GM23338 (cell line): ENCODE data around the gene PKIB. TPM values are rescaled to one million over a fixed set of nuclear protein-coding genes. Genes with fewer than 3 reads are reported as not detected.

Experiments used
- ATAC-seq: fragments of 200-7000 bp; cut with Tn5 transposase; 3 replicates; pipeline ENCODE4 v1.9.1; 2020
- DNase-seq: peaks from one replicate; pipeline ENCODE4 v3.0.0-alpha.2; 2015; ENCODE audit warnings: low spot score
- H2AFZ ChIP-seq: fragments of 200-600 bp; sonication (generic); 2 replicates; pipeline ENCODE4 v1.8.0; 2016; ENCODE audit warnings: antibody characterized with exemption, mild to moderate bottlenecking, moderate library complexity
- H3F3A ChIP-seq: fragments of 200-600 bp; sonication (generic); replicated peaks from 2 replicates; pipeline ENCODE4 v1.8.0; 2017; ENCODE audit warnings: antibody characterized with exemption, mixed run types, low read depth
- H3K27ac ChIP-seq: fragments of 200-600 bp; sonication (generic); 2 replicates; pipeline ENCODE4 v1.6.1; 2016; ENCODE audit warnings: low read depth
- H3K27me3 ChIP-seq: fragments of 200-600 bp; sonication (generic); 2 replicates; pipeline ENCODE4 v1.8.0; 2016; ENCODE audit warnings: mild to moderate bottlenecking, mixed run types, moderate library complexity; ENCODE audit not compliant: insufficient read depth
- H3K36me3 ChIP-seq: fragments of 200-600 bp; sonication (generic); 2 replicates; pipeline ENCODE4 v1.8.0; 2016; ENCODE audit warnings: mild to moderate bottlenecking; ENCODE audit not compliant: insufficient read depth
- H3K4me1 ChIP-seq: fragments of 200-600 bp; sonication (generic); 2 replicates; pipeline ENCODE4 v1.8.0; 2016; ENCODE audit warnings: mild to moderate bottlenecking, moderate library complexity; ENCODE audit not compliant: insufficient read depth
- H3K4me2 ChIP-seq: fragments of 200-600 bp; sonication (generic); 2 replicates; pipeline ENCODE4 v1.7.1; 2017; ENCODE audit warnings: mixed run types
- H3K4me3 ChIP-seq: fragments of 200-600 bp; sonication (generic); 2 replicates; pipeline ENCODE4 v1.6.1; 2016; ENCODE audit warnings: mixed run types
- H3K79me2 ChIP-seq: fragments of 200-600 bp; sonication (generic); replicated peaks from 2 replicates; pipeline ENCODE4 v1.8.0; 2017; ENCODE audit warnings: mild to moderate bottlenecking; ENCODE audit not compliant: insufficient read depth
- H3K9me2 ChIP-seq: fragments of 200-600 bp; sonication (generic); 2 replicates; pipeline ENCODE4 v1.8.0; 2017; ENCODE audit not compliant: insufficient read depth
- H4K20me1 ChIP-seq: fragments of 200-600 bp; sonication (generic); replicated peaks from 2 replicates; pipeline ENCODE4 v1.8.0; 2017; ENCODE audit warnings: mild to moderate bottlenecking; ENCODE audit not compliant: insufficient read depth
- H3K27ac Mint-ChIP-seq: 2 replicates; pipeline ENCODE4 v1.8.0; 2020; ENCODE audit warnings: inconsistent platforms, mild to moderate bottlenecking, moderate library complexity, mixed read lengths
- H3K27me3 Mint-ChIP-seq: 3 replicates; pipeline ENCODE4 v1.8.0; 2022; ENCODE audit warnings: low read depth, mild to moderate bottlenecking, moderate library complexity, mixed read lengths, inconsistent platforms; ENCODE audit not compliant: insufficient read depth, poor library complexity
- H3K36me3 Mint-ChIP-seq: 3 replicates; pipeline ENCODE4 v1.8.0; 2021; ENCODE audit warnings: low read depth, mild to moderate bottlenecking, inconsistent platforms, moderate library complexity, mixed read lengths
- H3K4me1 Mint-ChIP-seq: 3 replicates; pipeline ENCODE4 v1.8.0; 2020; ENCODE audit warnings: mild to moderate bottlenecking, inconsistent platforms, mixed read lengths
- H3K4me3 Mint-ChIP-seq: 3 replicates; pipeline ENCODE4 v1.8.0; 2021; ENCODE audit warnings: moderate library complexity, mild to moderate bottlenecking, inconsistent platforms, mixed read lengths
- H3K9me3 Mint-ChIP-seq: 3 replicates; pipeline ENCODE4 v1.8.0; 2020; ENCODE audit warnings: moderate library complexity, mild to moderate bottlenecking, inconsistent platforms, mixed read lengths
- CREB1 ChIP-seq: fragments of 250-450 bp; sonication (Bioruptor Pico); IDR thresholded peaks from 2 replicates; pipeline ENCODE4 v1.5.0; 2020; ENCODE audit warnings: low read depth, mild to moderate bottlenecking, moderate library complexity
- CTCF ChIP-seq, 2 experiments: fragments of 200-600 bp in 1 of 2; sonication (generic) in 1 of 2; conservative IDR thresholded peaks; 2 replicates each; pipeline versions ENCODE4 v1.5.1 to v1.6.1; 2016 to 2017; ENCODE audit warnings: antibody characterized with exemption in 2 of 2, low read depth in 2 of 2, mild to moderate bottlenecking in 2 of 2, moderate library complexity in 1 of 2
- EZH2 ChIP-seq: fragments of 200-600 bp; sonication (generic); IDR thresholded peaks from one replicate; pipeline ENCODE4 v1.8.0; 2017; ENCODE audit warnings: antibody characterized with exemption, mild to moderate bottlenecking, low read depth; ENCODE audit not compliant: unreplicated experiment
- EZH2phosphoT487 ChIP-seq: fragments of 200-600 bp; sonication (generic); IDR thresholded peaks from one replicate; pipeline ENCODE4 v1.8.1; 2018; ENCODE audit warnings: antibody characterized with exemption; ENCODE audit not compliant: unreplicated experiment
- JUNB ChIP-seq: IDR thresholded peaks from one replicate; pipeline ENCODE4 v1.6.1; 2016; ENCODE audit warnings: antibody characterized with exemption; ENCODE audit not compliant: unreplicated experiment
- NANOG ChIP-seq: IDR thresholded peaks from 2 replicates; pipeline ENCODE4 v1.6.1; 2016; ENCODE audit warnings: antibody characterized with exemption, borderline replicate concordance
- POLR2AphosphoS5 ChIP-seq: IDR thresholded peaks from 2 replicates; pipeline ENCODE4 v1.6.1; 2016; ENCODE audit warnings: antibody characterized with exemption, low read depth
- ZNF114 ChIP-seq: fragments of 250-450 bp; sonication (Bioruptor Pico); IDR thresholded peaks from 2 replicates; pipeline ENCODE4 v1.5.0; 2020; ENCODE audit warnings: mild to moderate bottlenecking, moderate library complexity
- ZNF462 ChIP-seq: fragments of 250-450 bp; sonication (Bioruptor Pico); IDR thresholded peaks from 2 replicates; pipeline ENCODE4 v1.5.0; 2020; ENCODE audit warnings: mild to moderate bottlenecking, moderate library complexity
- polyA plus RNA-seq: library from polyadenylated mRNA; unstranded; fragments of >200 nt; fragmentation: Nextera tagmentation; extraction: Ambion mirVana; gene quantifications from 2 replicates; pipeline ENCODE4 v1.2.1, GENCODE V29; 2016
- total RNA-seq: library from RNA; depleted of rRNA; stranded (reverse); fragments of >200 nt; shearing (Covaris generic); gene quantifications from 2 replicates; pipeline ENCODE4 v1.2.3, GENCODE V29; 2014
- TF ChIP-seq, protein P1 (sequence below): IDR thresholded peaks from 2 replicates; pipeline ENCODE4 v1.6.1; 2016; ENCODE audit warnings: antibody characterized with exemption
- TF ChIP-seq, protein P2 (sequence below): IDR thresholded peaks from one replicate; pipeline ENCODE4 v1.6.1; 2018; ENCODE audit warnings: antibody characterized with exemption; ENCODE audit not compliant: unreplicated experiment

PKIB gene
- total and polyA plus RNA-seq, 2 experiments from 2014 or later: 125 to 170 TPM

GRCh38 chr6:122645256-122645655 lies 35.1 kb downstream of the PKIB start:
- no peak for DNase-seq
- no peaks in the 10 kb centered on the region for H3F3A ChIP-seq
- no peaks in the 10 kb centered on the region for H3K4me1 Mint-ChIP-seq
- H3K27me3 Mint-ChIP-seq: no peaks in the 10 kb centered on the region
- H4K20me1 ChIP-seq: no peaks in the 10 kb centered on the region; the same call in 1 of the 2 replicates
- no peak overlapping the region for H3K27ac ChIP-seq
- H3K4me2 ChIP-seq: no peak overlapping the region
- no peaks in the 10 kb centered on the region for H3K79me2 ChIP-seq
- ATAC-seq: no peak
- TF ChIP-seq, protein P1, sequence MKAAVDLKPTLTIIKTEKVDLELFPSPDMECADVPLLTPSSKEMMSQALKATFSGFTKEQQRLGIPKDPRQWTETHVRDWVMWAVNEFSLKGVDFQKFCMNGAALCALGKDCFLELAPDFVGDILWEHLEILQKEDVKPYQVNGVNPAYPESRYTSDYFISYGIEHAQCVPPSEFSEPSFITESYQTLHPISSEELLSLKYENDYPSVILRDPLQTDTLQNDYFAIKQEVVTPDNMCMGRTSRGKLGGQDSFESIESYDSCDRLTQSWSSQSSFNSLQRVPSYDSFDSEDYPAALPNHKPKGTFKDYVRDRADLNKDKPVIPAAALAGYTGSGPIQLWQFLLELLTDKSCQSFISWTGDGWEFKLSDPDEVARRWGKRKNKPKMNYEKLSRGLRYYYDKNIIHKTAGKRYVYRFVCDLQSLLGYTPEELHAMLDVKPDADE: no peak
- TF ChIP-seq POLR2AphosphoS5: no peak
- no peak for TF ChIP-seq ZNF462 (CRISPR knock-in tag)
- no peak for TF ChIP-seq CTCF (conservative IDR thresholded peaks at IDR 0.05; ENCODE audit: low read depth in 2 of 2)
- no peak for TF ChIP-seq EZH2
- TF ChIP-seq, protein P2, sequence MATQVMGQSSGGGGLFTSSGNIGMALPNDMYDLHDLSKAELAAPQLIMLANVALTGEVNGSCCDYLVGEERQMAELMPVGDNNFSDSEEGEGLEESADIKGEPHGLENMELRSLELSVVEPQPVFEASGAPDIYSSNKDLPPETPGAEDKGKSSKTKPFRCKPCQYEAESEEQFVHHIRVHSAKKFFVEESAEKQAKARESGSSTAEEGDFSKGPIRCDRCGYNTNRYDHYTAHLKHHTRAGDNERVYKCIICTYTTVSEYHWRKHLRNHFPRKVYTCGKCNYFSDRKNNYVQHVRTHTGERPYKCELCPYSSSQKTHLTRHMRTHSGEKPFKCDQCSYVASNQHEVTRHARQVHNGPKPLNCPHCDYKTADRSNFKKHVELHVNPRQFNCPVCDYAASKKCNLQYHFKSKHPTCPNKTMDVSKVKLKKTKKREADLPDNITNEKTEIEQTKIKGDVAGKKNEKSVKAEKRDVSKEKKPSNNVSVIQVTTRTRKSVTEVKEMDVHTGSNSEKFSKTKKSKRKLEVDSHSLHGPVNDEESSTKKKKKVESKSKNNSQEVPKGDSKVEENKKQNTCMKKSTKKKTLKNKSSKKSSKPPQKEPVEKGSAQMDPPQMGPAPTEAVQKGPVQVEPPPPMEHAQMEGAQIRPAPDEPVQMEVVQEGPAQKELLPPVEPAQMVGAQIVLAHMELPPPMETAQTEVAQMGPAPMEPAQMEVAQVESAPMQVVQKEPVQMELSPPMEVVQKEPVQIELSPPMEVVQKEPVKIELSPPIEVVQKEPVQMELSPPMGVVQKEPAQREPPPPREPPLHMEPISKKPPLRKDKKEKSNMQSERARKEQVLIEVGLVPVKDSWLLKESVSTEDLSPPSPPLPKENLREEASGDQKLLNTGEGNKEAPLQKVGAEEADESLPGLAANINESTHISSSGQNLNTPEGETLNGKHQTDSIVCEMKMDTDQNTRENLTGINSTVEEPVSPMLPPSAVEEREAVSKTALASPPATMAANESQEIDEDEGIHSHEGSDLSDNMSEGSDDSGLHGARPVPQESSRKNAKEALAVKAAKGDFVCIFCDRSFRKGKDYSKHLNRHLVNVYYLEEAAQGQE: no peak
- TF ChIP-seq CREB1 (CRISPR knock-in tag): no peak
- no peak for TF ChIP-seq NANOG
- TF ChIP-seq EZH2phosphoT487: no peak
- no peak for TF ChIP-seq ZNF114 (CRISPR knock-in tag)
- TF ChIP-seq JUNB: no peak
- H3K27ac Mint-ChIP-seq: no peak overlapping the region
- no peaks in the 10 kb centered on the region for H3K27me3 ChIP-seq
- no peaks in the 10 kb centered on the region for H3K9me3 Mint-ChIP-seq
- no peaks in the 10 kb centered on the region for H3K36me3 Mint-ChIP-seq
- H2AFZ ChIP-seq: no peak overlapping the region
- H3K4me3 ChIP-seq: no peak overlapping the region
- H3K4me1 ChIP-seq: no peaks in the 10 kb centered on the region
- H3K9me2 ChIP-seq: peaks cover 4% of the 10 kb centered on the region; the same call in 1 of the 2 replicates
- H3K4me3 Mint-ChIP-seq: no peak overlapping the region
- no peaks in the 10 kb centered on the region for H3K36me3 ChIP-seq
